HEK293 (cell line): ENCODE results near the gene HOXA10.

ENCODE experiments used
- CTCF ChIA-PET: fragments of 350-600 bp; formaldehyde crosslinking; extraction: SDS; loops from one replicate; lab custom pipeline; 2021; ENCODE audit warnings: antibody characterized with exemption; lab: Yijun Ruan, JAX
- POLR2A ChIA-PET: fragments of 300-600 bp; formaldehyde crosslinking; extraction: SDS; loops from one replicate; lab custom pipeline; 2020; ENCODE audit warnings: antibody characterized with exemption, inconsistent platforms; lab: Yijun Ruan, JAX
- H3K27ac ChIP-seq: fragments of 200-500 bp; sonication (Bioruptor generic); 2 replicates; pipeline ENCODE4 v1.5.1; 2014; ENCODE audit warnings: low read depth, low read length, control low read depth, inconsistent platforms; ENCODE audit errors: extremely low read depth
- H3K36me3 ChIP-seq, 2 experiments: fragments of 200-500 bp in 1 of 2; sonication (Bioruptor generic) in 1 of 2; 1 replicate in 1 of 2; 2 replicates in 1 of 2; pipeline ENCODE4 v1.5.1; 2014 to 2017; ENCODE audit warnings: inconsistent platforms in 2 of 2, low read length in 2 of 2; ENCODE audit not compliant: control insufficient read depth in 2 of 2, insufficient read depth in 1 of 2
- H3K4me1 ChIP-seq: fragments of 200-500 bp; sonication (Bioruptor generic); 2 replicates; pipeline ENCODE4 v1.5.1; 2014; ENCODE audit warnings: mild to moderate bottlenecking, low read length, inconsistent platforms; ENCODE audit not compliant: control insufficient read depth, insufficient read depth
- H3K4me3 ChIP-seq: 2 replicates; pipeline ENCODE4 v1.5.1; 2011; ENCODE audit warnings: low read depth, mild to moderate bottlenecking, control low read depth, low read length, moderate library complexity
- H3K9me3 ChIP-seq: fragments of 200-500 bp; sonication (Bioruptor generic); 2 replicates; pipeline ENCODE4 v1.5.1; 2014; ENCODE audit warnings: low read depth, low read length, inconsistent platforms; ENCODE audit not compliant: control insufficient read depth, insufficient read depth
- KLF10 ChIP-seq: fragments of 450-650 bp; IDR thresholded peaks from 2 replicates; pipeline ENCODE4 v1.5.1; 2018; ENCODE audit warnings: missing biosample characterization, mild to moderate bottlenecking, missing genetic modification characterization
- KLF16 ChIP-seq: fragments of 450-650 bp; formaldehyde crosslinking; IDR thresholded peaks from 2 replicates; pipeline ENCODE4 v1.5.1; 2017; ENCODE audit warnings: missing biosample characterization, missing genetic modification characterization
- MYNN ChIP-seq: fragments of 450-650 bp; formaldehyde crosslinking; IDR thresholded peaks from 2 replicates; pipeline ENCODE4 v1.5.1; 2016; ENCODE audit warnings: missing biosample characterization, missing genetic modification characterization, borderline replicate concordance
- PRDM1 ChIP-seq: fragments of 450-650 bp; formaldehyde crosslinking; IDR thresholded peaks from 2 replicates; pipeline ENCODE4; 2016; ENCODE audit warnings: missing biosample characterization, missing genetic modification characterization
- SETDB1 ChIP-seq: IDR thresholded peaks from one replicate; pipeline ENCODE4 v1.6.1; 2017; ENCODE audit warnings: mild to moderate bottlenecking, low read length, moderate library complexity, mixed read lengths; ENCODE audit not compliant: insufficient read length
- ZBTB48 ChIP-seq: fragments of 450-650 bp; formaldehyde crosslinking; IDR thresholded peaks from 2 replicates; pipeline ENCODE4 v1.5.1; 2016; ENCODE audit warnings: missing biosample characterization, missing genetic modification characterization
- ZEB2 ChIP-seq: fragments of 450-650 bp; formaldehyde crosslinking; IDR thresholded peaks from 2 replicates; pipeline ENCODE4 v1.5.1; 2016; ENCODE audit warnings: missing biosample characterization, missing genetic modification characterization
- ZFHX2 ChIP-seq: fragments of 450-650 bp; formaldehyde crosslinking; conservative IDR thresholded peaks from 2 replicates; pipeline ENCODE4 v1.5.1; 2016; ENCODE audit warnings: missing biosample characterization, missing genetic modification characterization
- ZNF174 ChIP-seq: fragments of 450-650 bp; formaldehyde crosslinking; IDR thresholded peaks from 2 replicates; pipeline ENCODE4 v1.5.0; 2017; ENCODE audit warnings: missing biosample characterization, mild to moderate bottlenecking, missing genetic modification characterization
- ZNF311 ChIP-seq: fragments of 450-650 bp; formaldehyde crosslinking; IDR thresholded peaks from 2 replicates; pipeline ENCODE4 v1.5.1; 2017; ENCODE audit warnings: missing biosample characterization, missing genetic modification characterization, borderline replicate concordance
- ZNF362 ChIP-seq: fragments of 450-650 bp; formaldehyde crosslinking; IDR thresholded peaks from 2 replicates; pipeline ENCODE4 v1.5.1; 2016; ENCODE audit warnings: missing biosample characterization, missing genetic modification characterization
- ZNF510 ChIP-seq: fragments of 450-650 bp; formaldehyde crosslinking; IDR thresholded peaks from 2 replicates; pipeline ENCODE4 v1.5.1; 2018; ENCODE audit warnings: mild to moderate bottlenecking, missing genetic modification characterization, missing biosample characterization; ENCODE audit not compliant: insufficient replicate concordance
- ZNF530 ChIP-seq: fragments of 450-650 bp; formaldehyde crosslinking; IDR thresholded peaks from 2 replicates; pipeline ENCODE4 v1.5.1; 2016; ENCODE audit warnings: low read depth, missing biosample characterization, missing genetic modification characterization
- TF ChIP-seq, protein P1 (sequence below): fragments of 450-650 bp; formaldehyde crosslinking; IDR thresholded peaks from 2 replicates; pipeline ENCODE4 v1.5.1; 2016; ENCODE audit warnings: missing biosample characterization, missing genetic modification characterization
- TF ChIP-seq, protein P2 (sequence below): fragments of 450-650 bp; formaldehyde crosslinking; IDR thresholded peaks from 2 replicates; pipeline ENCODE4 v1.5.1; 2017; ENCODE audit warnings: missing biosample characterization, missing genetic modification characterization

The HOXA10 gene

GRCh38 chr7:27198138-27198841, 24.2 kb upstream of the HOXA10 start:
- no peaks in the 10 kb centered on the region for H3K9me3 ChIP-seq
- TF ChIP-seq SETDB1 (no peak), ZFHX2 (tag by site-specific recombination) (0 out of 2 replicates have a peak, but pooled peaks have one; percentile 36), ZNF510 (tag by site-specific recombination) (no peak), ZEB2 (tag by site-specific recombination) (no peak), ZBTB48 (tag by site-specific recombination) (0 out of 2 replicates have a peak, but pooled peaks have one; percentile 35)
- TF ChIP-seq, protein P1, sequence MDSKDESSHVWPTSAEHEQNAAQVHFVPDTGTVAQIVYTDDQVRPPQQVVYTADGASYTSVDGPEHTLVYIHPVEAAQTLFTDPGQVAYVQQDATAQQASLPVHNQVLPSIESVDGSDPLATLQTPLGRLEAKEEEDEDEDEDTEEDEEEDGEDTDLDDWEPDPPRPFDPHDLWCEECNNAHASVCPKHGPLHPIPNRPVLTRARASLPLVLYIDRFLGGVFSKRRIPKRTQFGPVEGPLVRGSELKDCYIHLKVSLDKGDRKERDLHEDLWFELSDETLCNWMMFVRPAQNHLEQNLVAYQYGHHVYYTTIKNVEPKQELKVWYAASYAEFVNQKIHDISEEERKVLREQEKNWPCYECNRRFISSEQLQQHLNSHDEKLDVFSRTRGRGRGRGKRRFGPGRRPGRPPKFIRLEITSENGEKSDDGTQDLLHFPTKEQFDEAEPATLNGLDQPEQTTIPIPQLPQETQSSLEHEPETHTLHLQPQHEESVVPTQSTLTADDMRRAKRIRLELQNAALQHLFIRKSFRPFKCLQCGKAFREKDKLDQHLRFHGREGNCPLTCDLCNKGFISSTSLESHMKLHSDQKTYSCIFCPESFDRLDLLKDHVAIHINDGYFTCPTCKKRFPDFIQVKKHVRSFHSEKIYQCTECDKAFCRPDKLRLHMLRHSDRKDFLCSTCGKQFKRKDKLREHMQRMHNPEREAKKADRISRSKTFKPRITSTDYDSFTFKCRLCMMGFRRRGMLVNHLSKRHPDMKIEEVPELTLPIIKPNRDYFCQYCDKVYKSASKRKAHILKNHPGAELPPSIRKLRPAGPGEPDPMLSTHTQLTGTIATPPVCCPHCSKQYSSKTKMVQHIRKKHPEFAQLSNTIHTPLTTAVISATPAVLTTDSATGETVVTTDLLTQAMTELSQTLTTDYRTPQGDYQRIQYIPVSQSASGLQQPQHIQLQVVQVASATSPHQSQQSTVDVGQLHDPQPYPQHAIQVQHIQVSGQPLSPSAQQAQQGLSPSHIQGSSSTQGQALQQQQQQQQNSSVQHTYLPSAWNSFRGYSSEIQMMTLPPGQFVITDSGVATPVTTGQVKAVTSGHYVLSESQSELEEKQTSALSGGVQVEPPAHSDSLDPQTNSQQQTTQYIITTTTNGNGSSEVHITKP (tag by site-specific recombination) = peak; percentile 74
- H3K27ac ChIP-seq = peak overlapping the region; percentile 92
- ChIA-PET CTCF (interaction anchor here (0.5 to 3.0 kb wide), 14 partner anchors 8 to 898 kb away, joined by 3 to 12 read pairs (median 4); no protein-coding TSS in a partner anchor), POLR2A (interaction anchor here (0.6 to 3.7 kb wide), 7 partner anchors 8 to 1270 kb away, joined by 3 to 36 read pairs (median 4); partner anchors contain the start of gene HOXA11)
- peak overlapping the region; percentile 89 for H3K4me3 ChIP-seq
- H3K36me3 ChIP-seq = peaks cover 8 to 10% of the 10 kb centered on the region in 2 experiments; a peak in 2 of 3 replicates
- peaks cover 20% of the 10 kb centered on the region for H3K4me1 ChIP-seq

DNA sequence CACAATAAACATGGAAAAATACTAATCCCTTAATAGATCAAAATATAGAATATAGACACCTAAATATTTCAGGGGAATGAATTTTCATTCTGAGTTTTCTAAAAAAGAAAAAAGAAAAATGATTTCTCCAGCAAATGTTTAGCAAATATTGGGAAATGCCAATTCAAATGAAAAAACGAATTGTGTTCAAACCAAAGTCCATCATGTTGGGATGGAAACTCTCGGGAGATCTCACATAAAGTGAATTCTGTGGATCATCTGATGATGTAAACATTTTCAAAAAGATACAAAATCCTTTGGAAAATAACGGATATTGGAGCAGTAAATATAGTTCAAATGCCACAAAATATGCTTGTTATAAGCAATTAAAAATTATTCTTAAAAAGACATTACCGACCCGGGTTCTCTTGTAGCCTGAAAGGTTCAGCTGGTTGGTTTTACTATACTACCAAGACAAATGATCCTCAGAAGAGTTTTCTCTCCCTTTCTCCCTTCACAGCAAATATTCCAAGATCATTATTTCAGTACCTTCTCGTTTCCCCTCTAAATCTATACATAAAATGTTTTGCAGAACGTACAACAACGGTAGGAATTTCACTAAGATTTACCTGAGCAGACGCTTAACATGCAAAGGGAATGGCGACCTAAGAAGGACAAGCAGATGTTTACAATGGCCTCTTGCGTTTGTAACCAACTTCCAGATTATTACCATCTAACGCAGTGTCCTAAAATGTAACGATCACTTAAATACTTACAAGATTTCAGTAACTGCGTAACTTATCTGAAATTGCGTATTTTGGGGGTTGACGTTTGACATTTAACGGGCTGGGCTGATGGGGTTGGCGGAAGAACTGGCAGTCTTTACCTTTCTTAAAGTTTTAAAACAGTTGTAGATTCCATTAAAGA, 23.3 kb upstream of the HOXA10 start:
- Histone ChIP-seq H3K36me3 (peaks cover 8 to 14% of the 10 kb centered on the region in 2 experiments; a peak in 2 of 3 replicates), H3K4me1 (peaks cover 20% of the 10 kb centered on the region), H3K9me3 (no peaks in the 10 kb centered on the region), H3K4me3 (peak overlapping the region; percentile 89), H3K27ac (peak overlapping the region; percentile 92)
- TF ChIP-seq ZNF530 (tag by site-specific recombination) (no peak), KLF16 (no peak), PRDM1 (tag by site-specific recombination) (peak; percentile 47; the same call in 1 of the 2 replicates)
- TF ChIP-seq, protein P2, sequence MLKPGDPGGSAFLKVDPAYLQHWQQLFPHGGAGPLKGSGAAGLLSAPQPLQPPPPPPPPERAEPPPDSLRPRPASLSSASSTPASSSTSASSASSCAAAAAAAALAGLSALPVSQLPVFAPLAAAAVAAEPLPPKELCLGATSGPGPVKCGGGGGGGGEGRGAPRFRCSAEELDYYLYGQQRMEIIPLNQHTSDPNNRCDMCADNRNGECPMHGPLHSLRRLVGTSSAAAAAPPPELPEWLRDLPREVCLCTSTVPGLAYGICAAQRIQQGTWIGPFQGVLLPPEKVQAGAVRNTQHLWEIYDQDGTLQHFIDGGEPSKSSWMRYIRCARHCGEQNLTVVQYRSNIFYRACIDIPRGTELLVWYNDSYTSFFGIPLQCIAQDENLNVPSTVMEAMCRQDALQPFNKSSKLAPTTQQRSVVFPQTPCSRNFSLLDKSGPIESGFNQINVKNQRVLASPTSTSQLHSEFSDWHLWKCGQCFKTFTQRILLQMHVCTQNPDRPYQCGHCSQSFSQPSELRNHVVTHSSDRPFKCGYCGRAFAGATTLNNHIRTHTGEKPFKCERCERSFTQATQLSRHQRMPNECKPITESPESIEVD = peak; percentile 51; the same call in 1 of the 2 replicates
- POLR2A ChIA-PET = interaction anchor here (3.7 kb wide), 1 partner anchor 12 kb away, joined by 36 read pairs; the partner anchor contains the start of gene HOXA11
- CTCF ChIA-PET = interaction anchor here (1.0 to 3.0 kb wide), 2 partner anchors 584 to 823 kb away, joined by 4 to 11 read pairs; no protein-coding TSS in a partner anchor

DNA sequence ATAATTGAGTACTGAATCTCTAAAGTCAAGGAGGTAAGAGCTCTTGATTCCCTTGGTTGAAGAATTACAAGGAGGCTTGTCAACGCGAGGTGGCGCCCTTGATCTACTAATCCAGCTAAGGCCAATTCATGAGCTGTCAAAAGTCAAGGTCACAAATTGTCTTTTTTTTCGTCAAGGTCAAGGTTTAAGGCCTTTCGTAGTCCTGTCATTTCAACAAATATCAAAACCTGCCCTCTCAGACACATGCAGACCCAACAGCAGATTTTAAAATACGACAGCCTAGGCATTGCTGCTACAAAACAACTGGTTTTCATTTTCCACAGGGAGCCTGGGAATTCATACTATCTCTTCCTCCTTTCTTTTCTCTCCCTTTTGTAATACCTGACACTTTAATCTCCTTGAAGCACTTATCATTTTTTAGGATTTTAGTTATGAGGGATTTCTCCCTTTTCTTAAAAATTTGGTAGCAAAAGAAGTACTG, 22.2 kb upstream of the HOXA10 start:
- H3K4me3 ChIP-seq = peak overlapping the region; percentile 89
- peaks cover 9 to 23% of the 10 kb centered on the region in 2 experiments; a peak in 2 of 3 replicates for H3K36me3 ChIP-seq
- no peaks in the 10 kb centered on the region for H3K9me3 ChIP-seq
- ChIA-PET POLR2A (interaction anchor here (0.6 to 2.6 kb wide), 4 partner anchors 10 to 544 kb away, joined by 3 to 25 read pairs (median 4); partner anchors contain the start of gene HOXA11), CTCF (interaction anchor here (0.5 to 3.1 kb wide), 39 partner anchors 9 to 898 kb away, joined by 3 to 26 read pairs (median 4); partner anchors contain the start of genes HIBADH and HOXA11)
- peaks cover 17% of the 10 kb centered on the region for H3K4me1 ChIP-seq
- H3K27ac ChIP-seq = no peak overlapping the region
- TF ChIP-seq ZNF311 (tag by site-specific recombination) = no peak
- TF ChIP-seq MYNN (tag by site-specific recombination) = no peak
- TF ChIP-seq KLF10 = 0 out of 2 replicates have a peak, but pooled peaks have one; percentile 46
- peak; percentile 46; the same call in 1 of the 2 replicates for TF ChIP-seq ZNF362 (tag by site-specific recombination)
- no peak for TF ChIP-seq ZNF174
- TF ChIP-seq ZEB2 (tag by site-specific recombination) = 0 out of 2 replicates have a peak, but pooled peaks have one; percentile 35
